HCT116 (cell line): Measurements from ENCODE around the gene PPIL1. TPM values are rescaled to one million over a fixed set of nuclear protein-coding genes. Genes with fewer than 3 reads are reported as not detected.
A peak's percentile ranks its signal among the peaks of the same experiment; 100 is the strongest.

Source experiments
- ATAC-seq: fragments of 200-7000 bp; cut with Tn5 transposase; 2 replicates; pipeline ENCODE4 v1.9.1; 2020; ENCODE audit warnings: mild to moderate bottlenecking, moderate library complexity
- BruUV-seq: library from RNA; stranded (reverse); fragments of 400-500 nt; replicated peaks from 2 replicates; lab custom pipeline; 2021; lab: Mats Ljungman, UMichigan
- CTCF ChIA-PET: fragments of 300-600 bp; sonication (Branson Sonifier 250); formaldehyde crosslinking; loops from one replicate; lab custom pipeline; 2021; ENCODE audit warnings: antibody characterized with exemption; lab: Charles Lee
- POLR2A ChIA-PET: fragments of 300-600, 350-600 bp; sonication (Branson Sonifier 250); formaldehyde crosslinking; loops from one replicate; lab custom pipeline; 2021; ENCODE audit warnings: antibody characterized with exemption; lab: Charles Lee
- RAD21 ChIA-PET, 2 experiments: fragments of 300-600 bp; sonication (Branson Sonifier 250); formaldehyde crosslinking; loops; one replicate each; lab custom pipeline; 2023; ENCODE audit warnings: low total read pairs in 2 of 2; ENCODE audit not compliant: uncharacterized antibody in 2 of 2, unreplicated experiment in 2 of 2, low non-redundant PET in 1 of 2; lab: Charles Lee
- DNase-seq: peaks from one replicate; pipeline ENCODE4 v3.0.0-alpha.2; 2010; ENCODE audit warnings: low read depth, low spot score
- H2AFZ ChIP-seq: fragments of 200-600 bp; shearing (Covaris generic), sonication (generic); 2 replicates; pipeline ENCODE4 v1.6.1; 2017; ENCODE audit warnings: low read depth, mixed run types, mixed read lengths, antibody characterized with exemption, low read length; ENCODE audit not compliant: poor library complexity, severe bottlenecking
- H3K27ac ChIP-seq: 2 replicates; pipeline ENCODE4 v1.5.1; 2012; ENCODE audit warnings: low read depth, low read length
- H3K27me3 ChIP-seq: fragments of 200-600 bp; sonication (generic); 2 replicates; pipeline ENCODE4 v1.6.1; 2016; ENCODE audit warnings: mixed run types, low read length, mixed read lengths; ENCODE audit not compliant: insufficient read depth
- H3K36me3 ChIP-seq, 2 experiments: fragments of 200-500 bp in 1 of 2; fragments of 200-600 bp in 1 of 2; sonication (Bioruptor generic) in 1 of 2; sonication (generic) in 1 of 2; 2 replicates each; pipeline versions ENCODE4 v1.5.1 to v1.6.1; 2014 to 2016; ENCODE audit warnings: low read length in 2 of 2, inconsistent platforms in 1 of 2, mixed read lengths in 1 of 2, mixed run types in 1 of 2; ENCODE audit not compliant: insufficient read depth in 2 of 2, control insufficient read depth in 1 of 2
- H3K4me1 ChIP-seq, 2 experiments: fragments of 200-600 bp in 1 of 2; sonication (generic) in 1 of 2; 2 replicates each; pipeline versions ENCODE4 v1.5.1 to v1.6.1; 2012 to 2017; ENCODE audit warnings: low read length in 2 of 2, inconsistent platforms in 1 of 2, mild to moderate bottlenecking in 1 of 2, mixed read lengths in 1 of 2, mixed run types in 1 of 2, moderate library complexity in 1 of 2; ENCODE audit not compliant: insufficient read depth in 2 of 2, control insufficient read depth in 1 of 2
- H3K4me2 ChIP-seq: fragments of 200-600 bp; sonication (generic); 2 replicates; pipeline ENCODE4 v1.6.1; 2017; ENCODE audit warnings: mixed run types, low read length, mixed read lengths
- H3K4me3 ChIP-seq, 2 experiments: fragments of 200-600 bp in 1 of 2; sonication (generic) in 1 of 2; replicated peaks in 1 of 2; 2 replicates each; pipeline ENCODE4 v1.5.1; 2011 to 2016; ENCODE audit warnings: low read length in 2 of 2, control low read depth in 1 of 2, low read depth in 1 of 2, mild to moderate bottlenecking in 1 of 2, mixed read lengths in 1 of 2, mixed run types in 1 of 2
- H3K79me2 ChIP-seq: fragments of 200-600 bp; sonication (generic); 2 replicates; pipeline ENCODE4 v1.6.1; 2017; ENCODE audit warnings: mild to moderate bottlenecking, mixed run types, low read length, moderate library complexity, mixed read lengths; ENCODE audit not compliant: insufficient read depth
- H3K9ac ChIP-seq: fragments of 200-600 bp; sonication (generic); 2 replicates; pipeline ENCODE4 v1.6.1; 2016; ENCODE audit warnings: low read length, mixed read lengths
- H3K9me2 ChIP-seq: fragments of 200-600 bp; sonication (generic), shearing (Covaris generic); 2 replicates; pipeline ENCODE4 v1.6.1; 2017; ENCODE audit warnings: mixed run types, mild to moderate bottlenecking, moderate library complexity; ENCODE audit not compliant: insufficient read depth
- H3K9me3 ChIP-seq, 2 experiments: fragments of 200-500 bp in 1 of 2; fragments of 200-600 bp in 1 of 2; sonication (Bioruptor generic) in 1 of 2; sonication (generic) in 1 of 2; 2 replicates each; pipeline ENCODE4 v1.6.1; 2014 to 2017; ENCODE audit warnings: low read length in 2 of 2, mixed read lengths in 2 of 2, inconsistent platforms in 1 of 2, low read depth in 1 of 2, mild to moderate bottlenecking in 1 of 2, mixed run types in 1 of 2, moderate library complexity in 1 of 2; ENCODE audit not compliant: control insufficient read depth in 1 of 2, insufficient read depth in 1 of 2
- H4K20me1 ChIP-seq: fragments of 200-600 bp; sonication (generic), shearing (Covaris generic); 2 replicates; pipeline ENCODE4 v1.6.1; 2017; ENCODE audit warnings: mixed run types, mild to moderate bottlenecking, moderate library complexity; ENCODE audit not compliant: insufficient read depth
- CEBPB ChIP-seq: IDR thresholded peaks from 2 replicates; pipeline ENCODE4 v1.6.1; 2012; ENCODE audit warnings: low read depth
- EZH2phosphoT487 ChIP-seq: fragments of 200-600 bp; IDR thresholded peaks from 2 replicates; pipeline ENCODE4 v1.6.1; 2018; ENCODE audit warnings: antibody characterized with exemption, borderline replicate concordance
- SIN3A ChIP-seq: IDR thresholded peaks from 2 replicates; pipeline ENCODE4 v1.6.1; 2012; ENCODE audit warnings: low read depth
- SP1 ChIP-seq: IDR thresholded peaks from 2 replicates; pipeline ENCODE4 v1.6.1; 2012; ENCODE audit warnings: low read depth
- YY1 ChIP-seq: IDR thresholded peaks from 2 replicates; pipeline ENCODE4 v1.6.1; 2011; ENCODE audit warnings: low read length, low read depth, moderate library complexity, mild to moderate bottlenecking; ENCODE audit not compliant: insufficient replicate concordance; ENCODE audit errors: extremely low read depth
- intact Hi-C: fragments of 100-400 bp; cut with micrococcal nuclease; formaldehyde crosslinking; loops from 2 replicates; pipeline ENCODE4 v1.10.0; 2022
- total RNA-seq: library from RNA; stranded (reverse); gene quantifications from one replicate; pipeline ENCODE4 v1.2.1, GENCODE V29; 2021; ENCODE audit not compliant: unreplicated experiment
- TF ChIP-seq, protein P1 (sequence below): IDR thresholded peaks from 2 replicates; pipeline ENCODE4 v1.6.1; 2012

The PPIL1 gene
- total RNA-seq, 1 experiment from 2014 or later: 42.0 TPM

DNA sequence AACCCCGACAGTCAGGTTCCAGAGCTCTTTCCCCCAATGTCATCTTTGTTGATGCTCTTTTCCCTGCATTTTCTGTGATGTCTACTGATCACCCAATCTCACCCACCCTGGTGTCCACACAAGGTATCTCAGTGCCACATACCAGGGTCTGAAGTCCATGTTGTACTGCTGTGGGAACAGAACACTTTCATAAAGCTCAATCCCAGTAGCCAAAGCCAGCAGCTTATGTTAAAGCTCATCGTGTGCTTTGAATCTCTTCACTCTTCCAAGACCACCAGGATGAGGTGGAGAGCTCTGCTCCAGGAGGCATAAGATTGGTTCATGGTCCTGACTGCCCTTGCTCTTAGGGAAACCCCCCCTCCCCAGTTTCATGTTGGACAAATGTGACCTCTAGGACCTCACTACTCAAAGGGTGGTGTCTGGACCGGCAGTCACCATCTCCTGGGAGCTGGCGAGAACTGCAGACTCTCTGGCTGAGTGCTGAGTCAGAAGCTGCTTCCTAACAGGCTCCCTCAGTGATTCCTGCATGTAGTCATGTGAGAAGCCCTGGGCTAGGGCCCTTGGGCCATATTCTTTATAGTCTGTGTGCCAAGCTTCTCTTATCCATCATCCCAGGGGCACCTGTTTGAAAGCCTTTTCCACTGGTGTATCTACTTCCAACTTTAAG, 22.0 kb downstream of the PPIL1 start:
- H3K9me2 ChIP-seq: no peaks in the 10 kb centered on the region
- RAD21 ChIA-PET: no interaction called here
- no TSS peak for BruUV-seq

DNA sequence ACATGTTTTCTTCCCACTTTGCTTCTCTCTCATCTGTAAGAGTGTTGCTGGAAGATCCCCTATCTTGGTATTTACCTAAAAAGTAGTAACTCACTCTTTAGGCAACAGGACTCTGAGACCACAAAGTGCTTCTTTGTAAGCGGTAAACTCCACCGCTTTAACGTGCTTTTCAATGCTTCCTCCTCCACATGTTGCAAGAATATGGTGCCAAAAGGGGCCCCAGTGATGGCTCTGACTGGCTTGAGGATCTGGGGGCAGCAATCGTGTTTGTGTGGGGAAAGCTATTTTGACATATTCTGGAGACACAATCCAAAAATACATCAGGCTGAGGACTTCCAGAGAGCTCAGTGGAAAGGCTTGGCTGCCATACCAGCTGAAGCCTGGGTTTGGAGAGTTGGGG, 23.0 kb downstream of the PPIL1 start:
- ChIA-PET CTCF (interaction anchor here (0.8 to 4.3 kb wide), 10 partner anchors 9 to 359 kb away, joined by 3 to 32 read pairs (median 6); partner anchors contain the start of gene PPIL1), RAD21 (interaction anchor here in 1 of 2 experiments (0.9 kb wide), 1 partner anchor 42 kb away, joined by 3 read pairs; no protein-coding TSS in a partner anchor)

More for the DNA sequence above, 22.0 kb downstream of the PPIL1 start:
- intact Hi-C loops: no loop called here
- Histone ChIP-seq H3K9me3 (no peaks in the 10 kb centered on the region), H3K79me2 (peaks cover 7% of the 10 kb centered on the region; the same call in 1 of the 2 replicates), H4K20me1 (no peaks in the 10 kb centered on the region), H3K4me1 (no peaks in the 10 kb centered on the region; a peak in 1 of 4 replicates), H3K9ac (no peak overlapping the region), H3K27ac (no peak overlapping the region), H2AFZ (no peak overlapping the region), H3K36me3 (peaks cover 5 to 16% of the 10 kb centered on the region in 2 experiments; a peak in 3 of 4 replicates), H3K4me2 (no peak overlapping the region), H3K27me3 (no peaks in the 10 kb centered on the region), H3K4me3 (no peak overlapping the region)
- TF ChIP-seq SP1: no peak
- TF ChIP-seq EZH2phosphoT487: no peak
- no peak for DNase-seq
- ATAC-seq: 0 out of 2 replicates have a peak, but pooled peaks have one; percentile 30
- ChIA-PET POLR2A (no interaction called here), CTCF (interaction anchor here (0.8 to 4.3 kb wide), 7 partner anchors 10 to 94 kb away, joined by 3 to 32 read pairs (median 7); partner anchors contain the start of genes C6orf89 and PPIL1)

More for the DNA sequence above, 23.0 kb downstream of the PPIL1 start:
- no peak overlapping the region for H3K4me2 ChIP-seq
- H3K36me3 ChIP-seq: peaks cover 5 to 16% of the 10 kb centered on the region in 2 experiments; a peak in 3 of 4 replicates
- ATAC-seq: no peak
- no peaks in the 10 kb centered on the region for H3K9me2 ChIP-seq
- TF ChIP-seq SIN3A: no peak
- no peak for TF ChIP-seq CEBPB
- TF ChIP-seq YY1: no peak
- TF ChIP-seq, protein P1, sequence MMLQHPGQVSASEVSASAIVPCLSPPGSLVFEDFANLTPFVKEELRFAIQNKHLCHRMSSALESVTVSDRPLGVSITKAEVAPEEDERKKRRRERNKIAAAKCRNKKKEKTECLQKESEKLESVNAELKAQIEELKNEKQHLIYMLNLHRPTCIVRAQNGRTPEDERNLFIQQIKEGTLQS: no peak
- no peaks in the 10 kb centered on the region for H3K79me2 ChIP-seq
- no peaks in the 10 kb centered on the region for H3K9me3 ChIP-seq
- no peaks in the 10 kb centered on the region for H4K20me1 ChIP-seq
- no peak overlapping the region for H3K4me3 ChIP-seq
- no peak overlapping the region for H3K9ac ChIP-seq
- no peaks in the 10 kb centered on the region; a peak in 1 of 4 replicates for H3K4me1 ChIP-seq
- H3K27me3 ChIP-seq: no peaks in the 10 kb centered on the region
- POLR2A ChIA-PET: no interaction called here
- BruUV-seq: no TSS peak
- intact Hi-C loops: loop anchor here (2.0 kb wide), 1 partner anchor 85 kb away; no protein-coding TSS in a partner anchor
- no peak overlapping the region for H3K27ac ChIP-seq
- H2AFZ ChIP-seq: no peak overlapping the region
- no peak for DNase-seq
